Hepatocyte (in vitro differentiated cells): ENCODE results near the gene ACYP2.

Experiments used
- CTCF ChIP-seq: fragments of 200-600 bp; sonication (generic); IDR thresholded peaks from 2 replicates; pipeline ENCODE4 v1.5.1; 2016; ENCODE audit warnings: antibody characterized with exemption, mild to moderate bottlenecking; ENCODE audit not compliant: poor library complexity
- EZH2 ChIP-seq: fragments of 200-600 bp; sonication (generic); IDR thresholded peaks from 2 replicates; pipeline ENCODE4 v1.6.1; 2016; ENCODE audit warnings: antibody characterized with exemption, mild to moderate bottlenecking, borderline replicate concordance
- EZH2phosphoT487 ChIP-seq: fragments of 200-600 bp; sonication (generic); IDR thresholded peaks from one replicate; pipeline ENCODE4 v1.6.1; 2018; ENCODE audit warnings: antibody characterized with exemption, mild to moderate bottlenecking, low read depth, moderate library complexity; ENCODE audit not compliant: unreplicated experiment, severe bottlenecking

- TF ChIP-seq EZH2 (no peak), CTCF (no peak), EZH2phosphoT487 (no peak)
Measured at GRCh38 chr2:54262015-54262765, 146.8 kb downstream of the ACYP2 start.
